Natural killer cell (primary cell): ENCODE results near the gene CRNKL1. TPM values are rescaled to one million over a fixed set of nuclear protein-coding genes. Genes with fewer than 3 reads are reported as not detected.
A peak's percentile ranks its signal among the peaks of the same experiment; 100 is the strongest.

Experiments used
- ATAC-seq, 3 donors: fragments of 150-1000 bp in 2 of 3; fragments of 200-7000 bp in 1 of 3; cut with Tn5 transposase; 1 replicate in 1 of 3; 2 replicates in 2 of 3; pipeline ENCODE4 v1.10.0; 2021; ENCODE audit warnings: mild to moderate bottlenecking in 2 of 3, moderate library complexity in 2 of 3
- DNase-seq, 2 donors: peaks; one replicate each; pipeline versions ENCODE4 v3.0.0 to v3.0.0-alpha.2; 2013 to 2021; ENCODE audit warnings: mixed read lengths in 1 of 2
- H3K27ac ChIP-seq: one replicate; pipeline ENCODE4 v1.5.1; 2013; ENCODE audit warnings: mild to moderate bottlenecking, low read length
- H3K27me3 ChIP-seq: one replicate; pipeline ENCODE4 v1.6.1; 2013; ENCODE audit warnings: low read length; ENCODE audit not compliant: control insufficient read depth, insufficient read depth
- H3K36me3 ChIP-seq: one replicate; pipeline ENCODE4 v1.6.1; 2013; ENCODE audit warnings: low read length; ENCODE audit not compliant: control insufficient read depth, insufficient read depth
- H3K4me1 ChIP-seq: one replicate; pipeline ENCODE4 v1.6.1; 2013; ENCODE audit warnings: low read length; ENCODE audit not compliant: control insufficient read depth, insufficient read depth
- H3K4me3 ChIP-seq: one replicate; pipeline ENCODE4 v1.5.1; 2013; ENCODE audit warnings: low read length
- H3K9me3 ChIP-seq: one replicate; pipeline ENCODE4 v1.6.1; 2013; ENCODE audit warnings: low read length; ENCODE audit not compliant: control insufficient read depth, insufficient read depth
- H3K27ac Mint-ChIP-seq, 2 donors: one replicate each; pipeline ENCODE4 v1.8.0; 2022; ENCODE audit warnings: mild to moderate bottlenecking in 2 of 2, mixed read lengths in 2 of 2, moderate library complexity in 1 of 2
- H3K27me3 Mint-ChIP-seq, 2 donors: one replicate each; pipeline ENCODE4 v1.8.0; 2022; ENCODE audit warnings: low read depth in 2 of 2, mixed read lengths in 2 of 2
- H3K36me3 Mint-ChIP-seq: one replicate; pipeline ENCODE4 v1.8.0; 2022; ENCODE audit warnings: mixed read lengths
- H3K4me1 Mint-ChIP-seq, 2 donors: one replicate each; pipeline ENCODE4 v1.8.0; 2022; ENCODE audit warnings: mixed read lengths in 2 of 2
- H3K4me3 Mint-ChIP-seq: one replicate; pipeline ENCODE4 v1.8.0; 2022; ENCODE audit warnings: mild to moderate bottlenecking, moderate library complexity, mixed read lengths
- H3K9me3 Mint-ChIP-seq, 2 donors: one replicate each; pipeline ENCODE4 v1.8.0; 2022; ENCODE audit warnings: mixed read lengths in 2 of 2
- CTCF ChIP-seq: fragments of 200-600 bp; IDR thresholded peaks from one replicate; pipeline ENCODE4 v1.8.0; 2022; ENCODE audit warnings: antibody characterized with exemption
- WGBS: methylation state at CpG from one replicate; pipeline ENCODE4 v1.1.7; 2013; ENCODE audit warnings: missing lambda C conversion rate; ENCODE audit not compliant: insufficient coverage; 5-methylcytosine and 5-hydroxymethylcytosine counted together
- intact Hi-C: fragments of 100-400 bp; cut with micrococcal nuclease; formaldehyde crosslinking; loops from one replicate; pipeline ENCODE4 v1.14.2; 2022
- total RNA-seq, 4 donors: library from RNA; stranded (reverse); fragments of 120-200 nt in 1 of 4; gene quantifications; one replicate each; pipeline versions ENCODE4 v1.2.3 to v1.2.4, GENCODE V29; 2013 to 2022

The CRNKL1 gene
- total RNA-seq, 3 donors from 2014 or later (not counting 1 experiment from before 2014, with no cell fraction given), result 30.8 to 34.5 (median 31.6) TPM

DNA sequence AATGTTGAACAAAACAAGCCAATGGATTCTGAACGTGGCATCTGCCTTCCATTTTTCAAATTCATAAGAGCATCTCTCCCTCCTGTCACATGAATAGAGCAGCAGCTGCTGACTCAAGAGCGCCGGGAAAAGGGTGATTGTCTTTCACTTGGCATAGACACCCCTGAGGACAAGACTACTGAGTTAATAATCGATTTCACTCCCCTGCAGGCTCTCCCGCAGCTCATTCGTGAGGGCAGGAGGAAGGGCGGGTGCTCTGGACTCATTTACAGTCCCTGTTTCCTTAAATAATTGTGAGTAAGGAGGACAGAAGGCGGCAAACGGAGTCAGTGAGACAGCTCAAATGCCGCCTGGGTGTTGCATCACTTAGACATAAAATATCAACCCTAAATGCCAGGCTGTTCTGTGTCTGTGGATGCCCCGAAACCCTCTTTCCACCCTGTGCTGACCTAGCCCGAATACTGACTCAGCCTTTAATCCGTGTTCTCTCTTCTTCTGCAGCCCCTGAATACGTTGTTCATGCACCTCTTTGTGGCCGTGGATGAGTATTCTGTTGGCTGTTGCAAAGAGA is 21.6 kb upstream of the CRNKL1 start:
- H3K27me3 ChIP-seq, result no peaks in the 10 kb centered on the region
- no peak for TF ChIP-seq CTCF
- no peak overlapping the region for H3K4me3 Mint-ChIP-seq
- no peaks in the 10 kb centered on the region for H3K36me3 Mint-ChIP-seq
- WGBS, result 81% methylated on average over 15 of the region's 15 CpGs
- H3K4me1 ChIP-seq, result no peaks in the 10 kb centered on the region
- H3K4me3 ChIP-seq, result no peak overlapping the region
- H3K27ac Mint-ChIP-seq, result no peak overlapping the region
- DNase-seq (no peak), ATAC-seq (no peak)
- H3K9me3 Mint-ChIP-seq, result no peaks in the 10 kb centered on the region
- H3K9me3 ChIP-seq, result no peaks in the 10 kb centered on the region
- H3K27ac ChIP-seq, result no peak overlapping the region
- peaks cover 12 to 15% of the 10 kb centered on the region in 2 donors for H3K27me3 Mint-ChIP-seq
- intact Hi-C loops, result no loop called here
- no peaks in the 10 kb centered on the region for H3K4me1 Mint-ChIP-seq
- H3K36me3 ChIP-seq, result no peaks in the 10 kb centered on the region

DNA sequence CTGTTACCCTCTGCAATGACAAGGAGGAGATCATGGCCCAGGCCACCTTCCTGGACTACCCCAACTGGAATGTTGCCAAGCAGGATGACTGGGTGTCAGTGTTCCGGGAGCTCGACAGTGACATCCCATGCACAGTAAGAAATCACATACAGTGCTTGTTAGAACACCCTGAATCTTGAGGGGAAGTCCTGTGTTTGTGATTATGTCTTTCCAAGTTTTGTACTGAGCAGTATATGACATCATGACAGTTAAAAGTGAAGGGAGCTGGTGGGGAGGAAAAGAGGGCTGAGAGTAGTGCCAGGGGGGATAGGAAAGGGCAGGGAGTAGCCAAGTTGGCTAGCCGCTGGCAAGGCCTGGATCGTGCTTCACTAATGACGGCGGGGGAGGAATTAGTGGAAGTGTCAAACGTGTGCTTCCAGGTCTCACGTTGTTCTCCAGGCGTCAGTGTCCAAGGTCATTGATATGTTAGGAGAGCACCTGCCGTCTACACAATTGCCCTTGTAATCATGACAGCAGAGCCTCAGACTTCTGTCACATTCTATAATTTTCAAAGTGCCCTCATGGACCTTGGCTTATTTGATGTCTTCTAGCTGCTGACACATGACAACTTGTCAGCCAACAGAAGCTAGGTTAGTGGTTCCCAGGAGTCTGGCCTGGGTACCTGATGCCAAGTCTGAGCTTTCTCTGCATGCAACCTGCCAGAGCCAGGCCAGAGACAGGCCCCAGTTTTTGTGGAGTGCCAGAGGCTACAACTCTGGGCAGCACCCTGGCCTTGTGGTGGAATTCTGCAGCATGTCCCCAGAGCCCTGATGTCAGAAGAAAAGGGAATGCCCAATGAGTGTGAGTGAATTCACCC is 18.8 kb upstream of the CRNKL1 start:
- Mint-ChIP-seq H3K36me3 (no peaks in the 10 kb centered on the region), H3K9me3 (no peaks in the 10 kb centered on the region), H3K4me3 (no peak overlapping the region), H3K27ac (no peak overlapping the region), H3K4me1 (no peaks in the 10 kb centered on the region), H3K27me3 (peaks cover 2 to 6% of the 10 kb centered on the region in 2 donors)
- ATAC-seq, result no peak
- DNase-seq, result no peak
- TF ChIP-seq CTCF, result no peak
- H3K36me3 ChIP-seq, result no peaks in the 10 kb centered on the region
- H3K4me3 ChIP-seq, result no peak overlapping the region
- H3K4me1 ChIP-seq, result no peaks in the 10 kb centered on the region
- no peaks in the 10 kb centered on the region for H3K9me3 ChIP-seq
- intact Hi-C loops, result no loop called here
- WGBS, result 68% methylated on average over 10 of the region's 10 CpGs
- no peak overlapping the region for H3K27ac ChIP-seq
- no peaks in the 10 kb centered on the region for H3K27me3 ChIP-seq

GRCh38 chr20:20065361-20065760 is 13.1 kb upstream of the CRNKL1 start:
- peak overlapping the region; percentile 46 for H3K4me3 Mint-ChIP-seq
- intact Hi-C loops, result no loop called here
- WGBS, result 83% methylated on average over 1 of the region's 1 CpG

More at GRCh38 chr20:20065361-20065760, 13.1 kb upstream of the CRNKL1 start:
- Mint-ChIP-seq H3K27ac (peak overlapping the region in 1 of 2 donors; percentile 37), H3K4me1 (peaks cover 6% of the 10 kb centered on the region in 2 donors), H3K36me3 (no peaks in the 10 kb centered on the region), H3K27me3 (peaks cover 18 to 24% of the 10 kb centered on the region in 2 donors), H3K9me3 (no peaks in the 10 kb centered on the region)
- TF ChIP-seq CTCF, result no peak
- Histone ChIP-seq H3K27ac (no peak overlapping the region), H3K36me3 (no peaks in the 10 kb centered on the region), H3K9me3 (no peaks in the 10 kb centered on the region), H3K27me3 (peaks cover 6% of the 10 kb centered on the region), H3K4me1 (no peaks in the 10 kb centered on the region), H3K4me3 (no peak overlapping the region)
- ATAC-seq, result no peak
- DNase-seq, result no peak
